Measurements from ENCODE around the gene CEPT1. TPM values are rescaled to one million over a fixed set of nuclear protein-coding genes. Genes with fewer than 3 reads are reported as not detected.

The CEPT1 gene
- total RNA-seq, 1 experiment from 2014 or later: 29.3 TPM

- TF ChIP-seq SMAD4 (CRISPR knock-in tag; IDR thresholded peaks at IDR 0.05): no peak
- TF ChIP-seq SP1 (CRISPR knock-in tag; conservative IDR thresholded peaks at IDR 0.05): peak; percentile 33; the same call in 1 of the 2 replicates
- TF ChIP-seq KAT7 (CRISPR knock-in tag; IDR thresholded peaks at IDR 0.05; ENCODE audit: borderline replicate concordance): no peak
- TF ChIP-seq GABPB1 (CRISPR knock-in tag; IDR thresholded peaks at IDR 0.05): 0 out of 2 replicates have a peak, but pooled peaks have one; percentile 27
- TF ChIP-seq, protein P1, sequence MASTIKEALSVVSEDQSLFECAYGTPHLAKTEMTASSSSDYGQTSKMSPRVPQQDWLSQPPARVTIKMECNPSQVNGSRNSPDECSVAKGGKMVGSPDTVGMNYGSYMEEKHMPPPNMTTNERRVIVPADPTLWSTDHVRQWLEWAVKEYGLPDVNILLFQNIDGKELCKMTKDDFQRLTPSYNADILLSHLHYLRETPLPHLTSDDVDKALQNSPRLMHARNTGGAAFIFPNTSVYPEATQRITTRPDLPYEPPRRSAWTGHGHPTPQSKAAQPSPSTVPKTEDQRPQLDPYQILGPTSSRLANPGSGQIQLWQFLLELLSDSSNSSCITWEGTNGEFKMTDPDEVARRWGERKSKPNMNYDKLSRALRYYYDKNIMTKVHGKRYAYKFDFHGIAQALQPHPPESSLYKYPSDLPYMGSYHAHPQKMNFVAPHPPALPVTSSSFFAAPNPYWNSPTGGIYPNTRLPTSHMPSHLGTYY (CRISPR knock-in tag; IDR thresholded peaks at IDR 0.05): no peak
- TF ChIP-seq ZNF138 (CRISPR knock-in tag; conservative IDR thresholded peaks at IDR 0.05): no peak
- 0 out of 2 replicates have a peak, but pooled peaks have one; percentile 38 for TF ChIP-seq TEAD1 (CRISPR knock-in tag; IDR thresholded peaks at IDR 0.05)
- TF ChIP-seq, protein P2, sequence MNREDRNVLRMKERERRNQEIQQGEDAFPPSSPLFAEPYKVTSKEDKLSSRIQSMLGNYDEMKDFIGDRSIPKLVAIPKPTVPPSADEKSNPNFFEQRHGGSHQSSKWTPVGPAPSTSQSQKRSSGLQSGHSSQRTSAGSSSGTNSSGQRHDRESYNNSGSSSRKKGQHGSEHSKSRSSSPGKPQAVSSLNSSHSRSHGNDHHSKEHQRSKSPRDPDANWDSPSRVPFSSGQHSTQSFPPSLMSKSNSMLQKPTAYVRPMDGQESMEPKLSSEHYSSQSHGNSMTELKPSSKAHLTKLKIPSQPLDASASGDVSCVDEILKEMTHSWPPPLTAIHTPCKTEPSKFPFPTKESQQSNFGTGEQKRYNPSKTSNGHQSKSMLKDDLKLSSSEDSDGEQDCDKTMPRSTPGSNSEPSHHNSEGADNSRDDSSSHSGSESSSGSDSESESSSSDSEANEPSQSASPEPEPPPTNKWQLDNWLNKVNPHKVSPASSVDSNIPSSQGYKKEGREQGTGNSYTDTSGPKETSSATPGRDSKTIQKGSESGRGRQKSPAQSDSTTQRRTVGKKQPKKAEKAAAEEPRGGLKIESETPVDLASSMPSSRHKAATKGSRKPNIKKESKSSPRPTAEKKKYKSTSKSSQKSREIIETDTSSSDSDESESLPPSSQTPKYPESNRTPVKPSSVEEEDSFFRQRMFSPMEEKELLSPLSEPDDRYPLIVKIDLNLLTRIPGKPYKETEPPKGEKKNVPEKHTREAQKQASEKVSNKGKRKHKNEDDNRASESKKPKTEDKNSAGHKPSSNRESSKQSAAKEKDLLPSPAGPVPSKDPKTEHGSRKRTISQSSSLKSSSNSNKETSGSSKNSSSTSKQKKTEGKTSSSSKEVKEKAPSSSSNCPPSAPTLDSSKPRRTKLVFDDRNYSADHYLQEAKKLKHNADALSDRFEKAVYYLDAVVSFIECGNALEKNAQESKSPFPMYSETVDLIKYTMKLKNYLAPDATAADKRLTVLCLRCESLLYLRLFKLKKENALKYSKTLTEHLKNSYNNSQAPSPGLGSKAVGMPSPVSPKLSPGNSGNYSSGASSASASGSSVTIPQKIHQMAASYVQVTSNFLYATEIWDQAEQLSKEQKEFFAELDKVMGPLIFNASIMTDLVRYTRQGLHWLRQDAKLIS (CRISPR knock-in tag; IDR thresholded peaks at IDR 0.05; ENCODE audit: borderline replicate concordance): no peak
- no peak for TF ChIP-seq PRRX2 (CRISPR knock-in tag; IDR thresholded peaks at IDR 0.05)
- TF ChIP-seq USF2 (CRISPR knock-in tag; IDR thresholded peaks at IDR 0.05): no peak
- TF ChIP-seq HMGA2 (CRISPR knock-in tag; IDR thresholded peaks at IDR 0.05): no peak
- TF ChIP-seq, protein P3, sequence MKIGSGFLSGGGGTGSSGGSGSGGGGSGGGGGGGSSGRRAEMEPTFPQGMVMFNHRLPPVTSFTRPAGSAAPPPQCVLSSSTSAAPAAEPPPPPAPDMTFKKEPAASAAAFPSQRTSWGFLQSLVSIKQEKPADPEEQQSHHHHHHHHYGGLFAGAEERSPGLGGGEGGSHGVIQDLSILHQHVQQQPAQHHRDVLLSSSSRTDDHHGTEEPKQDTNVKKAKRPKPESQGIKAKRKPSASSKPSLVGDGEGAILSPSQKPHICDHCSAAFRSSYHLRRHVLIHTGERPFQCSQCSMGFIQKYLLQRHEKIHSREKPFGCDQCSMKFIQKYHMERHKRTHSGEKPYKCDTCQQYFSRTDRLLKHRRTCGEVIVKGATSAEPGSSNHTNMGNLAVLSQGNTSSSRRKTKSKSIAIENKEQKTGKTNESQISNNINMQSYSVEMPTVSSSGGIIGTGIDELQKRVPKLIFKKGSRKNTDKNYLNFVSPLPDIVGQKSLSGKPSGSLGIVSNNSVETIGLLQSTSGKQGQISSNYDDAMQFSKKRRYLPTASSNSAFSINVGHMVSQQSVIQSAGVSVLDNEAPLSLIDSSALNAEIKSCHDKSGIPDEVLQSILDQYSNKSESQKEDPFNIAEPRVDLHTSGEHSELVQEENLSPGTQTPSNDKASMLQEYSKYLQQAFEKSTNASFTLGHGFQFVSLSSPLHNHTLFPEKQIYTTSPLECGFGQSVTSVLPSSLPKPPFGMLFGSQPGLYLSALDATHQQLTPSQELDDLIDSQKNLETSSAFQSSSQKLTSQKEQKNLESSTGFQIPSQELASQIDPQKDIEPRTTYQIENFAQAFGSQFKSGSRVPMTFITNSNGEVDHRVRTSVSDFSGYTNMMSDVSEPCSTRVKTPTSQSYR (CRISPR knock-in tag; IDR thresholded peaks at IDR 0.05): no peak
- no peak for TF ChIP-seq PRDM15 (CRISPR knock-in tag; IDR thresholded peaks at IDR 0.05)
- TF ChIP-seq NFATC4 (CRISPR knock-in tag; IDR thresholded peaks at IDR 0.05): no peak
- TF ChIP-seq, protein P4, sequence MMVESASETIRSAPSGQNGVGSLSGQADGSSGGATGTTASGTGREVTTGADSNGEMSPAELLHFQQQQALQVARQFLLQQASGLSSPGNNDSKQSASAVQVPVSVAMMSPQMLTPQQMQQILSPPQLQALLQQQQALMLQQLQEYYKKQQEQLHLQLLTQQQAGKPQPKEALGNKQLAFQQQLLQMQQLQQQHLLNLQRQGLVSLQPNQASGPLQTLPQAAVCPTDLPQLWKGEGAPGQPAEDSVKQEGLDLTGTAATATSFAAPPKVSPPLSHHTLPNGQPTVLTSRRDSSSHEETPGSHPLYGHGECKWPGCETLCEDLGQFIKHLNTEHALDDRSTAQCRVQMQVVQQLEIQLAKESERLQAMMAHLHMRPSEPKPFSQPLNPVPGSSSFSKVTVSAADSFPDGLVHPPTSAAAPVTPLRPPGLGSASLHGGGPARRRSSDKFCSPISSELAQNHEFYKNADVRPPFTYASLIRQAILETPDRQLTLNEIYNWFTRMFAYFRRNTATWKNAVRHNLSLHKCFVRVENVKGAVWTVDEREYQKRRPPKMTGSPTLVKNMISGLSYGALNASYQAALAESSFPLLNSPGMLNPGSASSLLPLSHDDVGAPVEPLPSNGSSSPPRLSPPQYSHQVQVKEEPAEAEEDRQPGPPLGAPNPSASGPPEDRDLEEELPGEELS (CRISPR knock-in tag; IDR thresholded peaks at IDR 0.05): no peak
- no peak for TF ChIP-seq ATF2 (CRISPR knock-in tag; IDR thresholded peaks at IDR 0.05; ENCODE audit: borderline replicate concordance, low read depth)
- TF ChIP-seq NFE2L1 (CRISPR knock-in tag; IDR thresholded peaks at IDR 0.05): no peak
- TF ChIP-seq, protein P5, sequence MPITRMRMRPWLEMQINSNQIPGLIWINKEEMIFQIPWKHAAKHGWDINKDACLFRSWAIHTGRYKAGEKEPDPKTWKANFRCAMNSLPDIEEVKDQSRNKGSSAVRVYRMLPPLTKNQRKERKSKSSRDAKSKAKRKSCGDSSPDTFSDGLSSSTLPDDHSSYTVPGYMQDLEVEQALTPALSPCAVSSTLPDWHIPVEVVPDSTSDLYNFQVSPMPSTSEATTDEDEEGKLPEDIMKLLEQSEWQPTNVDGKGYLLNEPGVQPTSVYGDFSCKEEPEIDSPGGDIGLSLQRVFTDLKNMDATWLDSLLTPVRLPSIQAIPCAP (CRISPR knock-in tag; IDR thresholded peaks at IDR 0.05): no peak
- TF ChIP-seq OVOL2 (CRISPR knock-in tag; IDR thresholded peaks at IDR 0.05; ENCODE audit: borderline replicate concordance): no peak
- TF ChIP-seq JUN (CRISPR knock-in tag; IDR thresholded peaks at IDR 0.05): no peak
- no peak for TF ChIP-seq EMX1 (CRISPR knock-in tag; IDR thresholded peaks at IDR 0.05)
- no peak for TF ChIP-seq NR3C1 (CRISPR knock-in tag; conservative IDR thresholded peaks at IDR 0.05; ENCODE audit: low read depth)
Measured at GRCh38 chr1:111222308-111223125, 82.5 kb downstream of the CEPT1 start (continued).
